Body of pancreas (tissue), 4 donors: ENCODE measurements around the gene HSD17B3. TPM values are rescaled to one million over a fixed set of nuclear protein-coding genes. Genes with fewer than 3 reads are reported as not detected.

Experiments
- ATAC-seq: fragments of 150-250 bp; one replicate; pipeline ENCODE4 v1.9.1; 2016
- DNase-seq, 4 donors: peaks; one replicate each; pipeline ENCODE4 v3.0.0-alpha.2; 2019
- H3K27ac ChIP-seq, 4 donors: fragments of 200-600 bp; sonication (generic); 1 replicate in 3 of 4; 2 replicates in 1 of 4; pipeline versions ENCODE4 v1.5.1 to v1.6.1; 2016 to 2019; ENCODE audit warnings: mild to moderate bottlenecking in 1 of 4, mixed read lengths in 1 of 4, moderate library complexity in 1 of 4
- H3K27me3 ChIP-seq, 2 donors: fragments of 200-600 bp; sonication (generic); one replicate each; pipeline ENCODE4 v1.6.0; 2016; ENCODE audit warnings: mild to moderate bottlenecking in 1 of 2
- H3K36me3 ChIP-seq, 2 donors: fragments of 200-600 bp; sonication (generic); replicated peaks in 1 of 2; 2 replicates each; pipeline ENCODE4 v1.5.1; 2016; ENCODE audit warnings: low read depth in 2 of 2; ENCODE audit not compliant: insufficient read depth in 1 of 2
- H3K4me1 ChIP-seq: fragments of 200-600 bp; sonication (generic); one replicate; pipeline ENCODE4 v1.6.0; 2016
- H3K4me3 ChIP-seq, 2 donors: fragments of 200-600 bp; sonication (generic); 1 replicate in 1 of 2; 2 replicates in 1 of 2; pipeline ENCODE4 v1.5.1; 2016 to 2019
- H3K9me3 ChIP-seq, 3 donors: fragments of 200-600 bp; sonication (generic); 1 replicate in 2 of 3; 2 replicates in 1 of 3; pipeline ENCODE4 v1.5.1; 2016
- POLR2A ChIP-seq, 3 donors: fragments of 450-650 bp; IDR thresholded peaks; one replicate each; pipeline ENCODE4 v1.6.1; 2016; ENCODE audit warnings: antibody characterized with exemption in 3 of 3, mild to moderate bottlenecking in 2 of 3
- WGBS, 2 donors: methylation state at CpG; one replicate each; pipeline ENCODE4 v1.1.5; 2017; 5-methylcytosine and 5-hydroxymethylcytosine counted together
- intact Hi-C: fragments of 100-400 bp; cut with DNase I; formaldehyde crosslinking; loops from one replicate; pipeline ENCODE4 v1.15.1; 2023
- total RNA-seq, 2 donors: library from RNA; depleted of rRNA; stranded (reverse); fragments of >200 nt; gene quantifications; one replicate each; pipeline ENCODE4 v1.1.0, GENCODE V29; 2016
- TF ChIP-seq, protein P1 (sequence below), 7 experiments: fragments of 450-650 bp in 4 of 7; fragments of 200-600 bp in 3 of 7; sonication (generic) in 3 of 7; IDR thresholded peaks; one replicate each; pipeline ENCODE4 v1.5.1; 2016 to 2019; ENCODE audit warnings: antibody characterized with exemption in 7 of 7

The HSD17B3 gene
- total RNA-seq, result under 1 TPM in 1 of 2 donors, not detected in 1; 0.52 TPM

DNA sequence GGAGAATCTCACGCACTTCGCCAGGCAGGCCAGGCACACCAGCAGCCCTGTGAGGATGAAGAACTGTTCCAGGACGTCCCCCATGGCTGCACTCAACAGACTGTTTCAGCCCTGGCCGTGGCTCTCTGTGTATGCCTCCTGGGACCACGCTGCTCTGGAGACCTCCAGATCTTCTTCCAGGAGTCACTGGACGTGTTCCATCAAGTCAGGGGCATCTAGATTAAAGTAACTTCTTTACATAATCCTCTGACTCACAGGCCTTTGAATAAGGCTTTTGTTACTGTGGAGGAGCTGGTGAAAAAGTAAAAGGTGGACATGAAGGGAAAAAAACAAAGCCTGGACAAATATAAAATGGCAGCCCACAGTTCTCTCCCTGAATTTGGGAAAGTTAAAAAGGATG is at the start of gene HSD17B3:
HSD17B3 (minus strand) TSS at position 156 of the 400 bp plus-strand sequence; CDS start at position 84, 72 bp downstream.
- DNase-seq (no peak), ATAC-seq (no peak)
- Histone ChIP-seq H3K27ac (no peak within 1 kb of the TSS), H3K4me3 (no peak within 1 kb of the TSS), H3K9me3 (no peaks in the 10 kb centered on the region), H3K4me1 (no peaks in the 10 kb centered on the region), H3K27me3 (no peaks in the 10 kb centered on the region), H3K36me3 (no peaks in the 10 kb centered on the region)
- 67 to 72% methylated on average over 6 of the region's 6 CpGs for WGBS, 2 donors
- intact Hi-C loops, result no loop called here
- TF ChIP-seq, protein P1, sequence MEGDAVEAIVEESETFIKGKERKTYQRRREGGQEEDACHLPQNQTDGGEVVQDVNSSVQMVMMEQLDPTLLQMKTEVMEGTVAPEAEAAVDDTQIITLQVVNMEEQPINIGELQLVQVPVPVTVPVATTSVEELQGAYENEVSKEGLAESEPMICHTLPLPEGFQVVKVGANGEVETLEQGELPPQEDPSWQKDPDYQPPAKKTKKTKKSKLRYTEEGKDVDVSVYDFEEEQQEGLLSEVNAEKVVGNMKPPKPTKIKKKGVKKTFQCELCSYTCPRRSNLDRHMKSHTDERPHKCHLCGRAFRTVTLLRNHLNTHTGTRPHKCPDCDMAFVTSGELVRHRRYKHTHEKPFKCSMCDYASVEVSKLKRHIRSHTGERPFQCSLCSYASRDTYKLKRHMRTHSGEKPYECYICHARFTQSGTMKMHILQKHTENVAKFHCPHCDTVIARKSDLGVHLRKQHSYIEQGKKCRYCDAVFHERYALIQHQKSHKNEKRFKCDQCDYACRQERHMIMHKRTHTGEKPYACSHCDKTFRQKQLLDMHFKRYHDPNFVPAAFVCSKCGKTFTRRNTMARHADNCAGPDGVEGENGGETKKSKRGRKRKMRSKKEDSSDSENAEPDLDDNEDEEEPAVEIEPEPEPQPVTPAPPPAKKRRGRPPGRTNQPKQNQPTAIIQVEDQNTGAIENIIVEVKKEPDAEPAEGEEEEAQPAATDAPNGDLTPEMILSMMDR (IDR thresholded peaks at IDR 0.05), result no peak
- no peak for TF ChIP-seq POLR2A (IDR thresholded peaks at IDR 0.05)

GRCh38 chr9:96350866-96351265 is 48.9 kb upstream of the HSD17B3 start:
- no peak overlapping the region for H3K4me3 ChIP-seq
- ATAC-seq (no peak), DNase-seq (no peak)
- peaks cover 0 to 3% of the 10 kb centered on the region in 2 donors for H3K36me3 ChIP-seq
- no peaks in the 10 kb centered on the region for H3K9me3 ChIP-seq
- no peaks in the 10 kb centered on the region for H3K4me1 ChIP-seq
- TF ChIP-seq POLR2A (IDR thresholded peaks at IDR 0.05), result no peak
- TF ChIP-seq, protein P1 (IDR thresholded peaks at IDR 0.05), result no peak
- no peaks in the 10 kb centered on the region for H3K27me3 ChIP-seq
- 95 to 100% methylated on average over 1 of the region's 1 CpG for WGBS, 2 donors
- no peak overlapping the region for H3K27ac ChIP-seq
- intact Hi-C loops, result no loop called here

DNA sequence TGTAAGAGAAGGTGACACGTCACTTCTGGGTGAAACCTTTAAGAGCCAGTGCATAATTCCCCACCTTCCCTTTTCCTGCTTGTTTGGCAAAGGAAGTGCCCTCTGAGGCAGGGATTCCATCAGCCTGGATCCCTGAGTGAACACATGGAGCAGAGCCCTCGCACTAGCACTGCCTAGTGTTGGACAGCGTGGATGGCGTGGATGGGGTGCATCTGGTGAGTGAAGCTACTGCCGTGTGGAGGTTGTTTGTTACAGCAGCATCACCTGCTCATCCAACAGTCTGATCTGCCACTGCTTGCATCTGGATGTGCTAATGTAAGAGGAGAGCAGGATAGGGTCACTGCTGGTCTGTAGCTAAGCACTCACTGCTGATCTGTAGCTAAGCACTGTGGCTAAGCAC is 46.3 kb upstream of the HSD17B3 start:
- H3K4me3 ChIP-seq, result no peak overlapping the region
- no peaks in the 10 kb centered on the region for H3K9me3 ChIP-seq
- TF ChIP-seq POLR2A (IDR thresholded peaks at IDR 0.05), result no peak
- TF ChIP-seq, protein P1 (IDR thresholded peaks at IDR 0.05), result no peak
- ATAC-seq (no peak), DNase-seq (no peak)
- H3K4me1 ChIP-seq, result peaks cover 8% of the 10 kb centered on the region
- intact Hi-C loops, result no loop called here
- peaks cover 0 to 3% of the 10 kb centered on the region in 2 donors for H3K36me3 ChIP-seq
- no peak overlapping the region for H3K27ac ChIP-seq
- 95 to 100% methylated on average over 5 of the region's 5 CpGs for WGBS, 2 donors
- no peaks in the 10 kb centered on the region for H3K27me3 ChIP-seq

- intact Hi-C loops, result no loop called here
- H3K27me3 ChIP-seq, result no peaks in the 10 kb centered on the region
- H3K36me3 ChIP-seq, result no peaks in the 10 kb centered on the region
These were observed 43.6 kb upstream of the HSD17B3 start for GRCh38 chr9:96345551-96345950.

More at GRCh38 chr9:96345551-96345950, 43.6 kb upstream of the HSD17B3 start:
- whole genome bisulfite sequencing, 2 donors, result 85 to 93% methylated on average over 9 of the region's 9 CpGs
- ATAC-seq (no peak), DNase-seq (no peak)
- Histone ChIP-seq H3K27ac (no peak overlapping the region), H3K4me1 (peaks cover 8% of the 10 kb centered on the region), H3K9me3 (no peaks in the 10 kb centered on the region), H3K4me3 (no peak overlapping the region)
- no peak for TF ChIP-seq POLR2A (IDR thresholded peaks at IDR 0.05)
- TF ChIP-seq, protein P1 (IDR thresholded peaks at IDR 0.05), result no peak
